Gastroesophageal sphincter (tissue), 4 donors: ENCODE measurements around the gene MAN2A2. TPM values are rescaled to one million over a fixed set of nuclear protein-coding genes. Genes with fewer than 3 reads are reported as not detected.

Experiments used
- ATAC-seq: fragments of 150-250 bp; one replicate; pipeline ENCODE4 v1.9.1; 2016; ENCODE audit warnings: mild to moderate bottlenecking, moderate library complexity
- H3K27ac ChIP-seq, 4 donors: fragments of 200-600 bp; sonication (generic) in 3 of 4; 1 replicate in 3 of 4; 2 replicates in 1 of 4; pipeline ENCODE4 v1.5.1; 2016 to 2019
- H3K27me3 ChIP-seq: fragments of 200-600 bp; sonication (generic); one replicate; pipeline ENCODE4 v1.5.1; 2019
- H3K36me3 ChIP-seq, 2 donors: fragments of 200-600 bp; sonication (generic); one replicate each; pipeline ENCODE4 v1.5.1; 2019; ENCODE audit warnings: control low read depth in 1 of 2
- H3K4me1 ChIP-seq, 3 donors: fragments of 200-600 bp; sonication (generic); 1 replicate in 2 of 3; 2 replicates in 1 of 3; pipeline ENCODE4 v1.5.1; 2016 to 2019; ENCODE audit warnings: control low read depth in 2 of 3
- H3K4me3 ChIP-seq, 2 donors: fragments of 200-600 bp; sonication (generic); one replicate each; pipeline ENCODE4 v1.5.1; 2019; ENCODE audit warnings: mild to moderate bottlenecking in 1 of 2, moderate library complexity in 1 of 2
- H3K9me3 ChIP-seq, 3 donors: fragments of 200-600 bp; sonication (generic); one replicate each; pipeline ENCODE4 v1.5.1; 2017 to 2019; ENCODE audit warnings: control low read depth in 2 of 3
- CTCF ChIP-seq, 4 experiments: fragments of 200-600 bp in 2 of 4; fragments of 450-650 bp in 2 of 4; sonication (generic) in 1 of 4; IDR thresholded peaks; one replicate each; pipeline ENCODE4 v1.5.1; 2017 to 2019; ENCODE audit warnings: antibody characterized with exemption in 4 of 4, mild to moderate bottlenecking in 2 of 4, moderate library complexity in 2 of 4
- EP300 ChIP-seq: sonication (generic); formaldehyde crosslinking; IDR thresholded peaks from one replicate; pipeline ENCODE4 v1.6.1; 2017; ENCODE audit warnings: antibody characterized with exemption, mild to moderate bottlenecking
- POLR2A ChIP-seq, 2 donors: fragments of 450-650 bp; IDR thresholded peaks; one replicate each; pipeline ENCODE4 v1.6.1; 2017; ENCODE audit warnings: antibody characterized with exemption in 2 of 2, mild to moderate bottlenecking in 2 of 2, moderate library complexity in 1 of 2
- POLR2AphosphoS5 ChIP-seq: sonication (generic); formaldehyde crosslinking; IDR thresholded peaks from one replicate; pipeline ENCODE4 v1.6.1; 2017; ENCODE audit warnings: antibody characterized with exemption
- WGBS, 2 donors: methylation state at CpG; one replicate each; pipeline ENCODE4 v1.1.5; 2018; ENCODE audit warnings: low coverage in 1 of 2; 5-methylcytosine and 5-hydroxymethylcytosine counted together
- total RNA-seq, 4 donors: library from RNA; depleted of rRNA; stranded (reverse); fragments of >200 nt; gene quantifications; one replicate each; pipeline ENCODE4 v1.1.0, GENCODE V29; 2016

MAN2A2 gene
- total RNA-seq, 4 donors from 2014 or later, result 19.4 to 58.2 (median 44.9) TPM

DNA sequence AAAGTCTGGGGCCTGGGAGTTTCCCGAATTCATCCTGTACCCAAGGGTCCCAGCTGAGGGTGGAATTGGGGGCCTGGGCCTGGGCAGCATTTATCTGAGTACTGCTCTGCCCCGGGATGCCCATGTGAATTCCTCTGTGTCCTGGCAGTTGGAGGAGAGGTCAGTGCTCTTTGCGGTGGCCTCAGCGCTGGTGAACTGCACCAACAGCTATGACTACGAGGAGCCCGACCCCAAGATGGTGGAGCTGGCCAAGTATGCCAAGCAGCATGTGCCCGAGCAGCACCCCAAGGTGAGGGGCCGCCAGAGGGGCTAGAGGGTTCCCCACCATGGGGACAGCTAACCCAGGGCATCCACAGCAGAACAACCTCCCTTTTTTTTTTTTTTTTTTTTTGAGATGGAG is 45.4 kb downstream of the MAN2A2 start:
- TF ChIP-seq CTCF (IDR thresholded peaks at IDR 0.05) (no peak), EP300 (no peak), POLR2A (IDR thresholded peaks at IDR 0.05) (no peak), POLR2AphosphoS5 (no peak)
- no peaks in the 10 kb centered on the region for H3K4me1 ChIP-seq
- WGBS, 2 donors, result 100% methylated on average over 2 of the region's 8 CpGs; no CpG with 5 or more reads in 1 of the 2 donors
- peaks cover 0 to 100% of the 10 kb centered on the region in 2 donors for H3K36me3 ChIP-seq
- no peak overlapping the region for H3K4me3 ChIP-seq
- H3K27me3 ChIP-seq, result no peaks in the 10 kb centered on the region
- ATAC-seq, result no peak
- H3K27ac ChIP-seq, result no peak overlapping the region
- H3K9me3 ChIP-seq, result no peaks in the 10 kb centered on the region

DNA sequence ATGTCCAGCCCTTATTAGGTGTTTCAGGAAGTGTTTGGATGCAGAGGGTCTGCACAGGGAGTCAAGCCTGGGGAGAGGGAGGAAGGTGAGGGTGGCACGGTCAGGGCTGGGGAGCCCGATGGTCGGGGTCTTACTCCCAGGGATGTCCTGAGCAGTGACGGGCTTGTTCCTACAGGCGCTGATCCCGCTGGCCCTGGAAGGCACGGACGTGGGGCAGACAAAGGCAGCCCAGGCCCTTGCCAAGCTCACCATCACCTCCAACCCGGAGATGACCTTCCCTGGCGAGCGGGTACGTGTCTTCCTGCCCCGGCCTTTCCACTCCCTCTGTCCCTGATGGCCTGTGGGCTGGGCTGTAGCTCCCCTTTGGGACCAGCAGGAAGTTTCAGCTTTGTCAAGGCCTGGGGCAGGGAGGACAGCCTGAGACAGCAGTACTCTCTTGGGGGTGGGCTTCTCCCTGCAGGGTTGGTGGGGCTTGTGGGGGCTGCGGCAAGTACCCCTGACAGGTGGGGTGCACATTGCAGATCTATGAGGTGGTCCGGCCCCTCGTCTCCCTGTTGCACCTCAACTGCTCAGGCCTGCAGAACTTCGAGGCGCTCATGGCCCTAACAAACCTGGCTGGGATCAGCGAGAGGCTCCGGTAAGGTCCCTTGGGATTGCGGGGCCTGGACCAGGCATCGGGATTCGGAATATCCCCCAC is 47.0 kb downstream of the MAN2A2 start:
- Histone ChIP-seq H3K36me3 (peaks cover 0 to 90% of the 10 kb centered on the region in 2 donors), H3K4me1 (peaks cover 0 to 5% (median 0%) of the 10 kb centered on the region in 3 donors), H3K9me3 (no peaks in the 10 kb centered on the region), H3K4me3 (no peak overlapping the region), H3K27ac (no peak overlapping the region), H3K27me3 (no peaks in the 10 kb centered on the region)
- TF ChIP-seq POLR2AphosphoS5, result no peak
- no peak for TF ChIP-seq EP300
- no peak for TF ChIP-seq CTCF (IDR thresholded peaks at IDR 0.05)
- TF ChIP-seq POLR2A (IDR thresholded peaks at IDR 0.05), result no peak
- ATAC-seq, result no peak
- WGBS, 2 donors, result 81% methylated on average over 3 of the region's 23 CpGs; no CpG with 5 or more reads in 1 of the 2 donors

DNA sequence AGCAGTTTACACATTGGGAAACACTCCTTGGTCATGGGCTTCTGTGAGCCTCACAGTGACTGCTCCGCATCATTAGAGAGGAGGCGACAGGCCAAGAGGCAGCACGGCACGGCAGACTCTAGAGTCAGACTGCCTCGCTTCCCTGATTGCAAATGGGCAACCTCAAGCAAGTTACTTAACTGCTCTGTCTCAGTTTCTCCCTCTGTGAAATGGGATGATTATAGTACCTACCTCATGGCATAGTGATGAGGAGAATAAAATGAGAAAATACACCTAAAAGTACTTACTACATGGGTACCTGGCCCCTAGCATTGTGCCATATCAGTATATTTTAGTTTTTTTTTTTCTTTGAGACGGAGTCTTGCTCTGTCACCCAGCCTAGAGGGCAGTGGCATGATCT is 47.6 kb downstream of the MAN2A2 start:
- Histone ChIP-seq H3K27ac (no peak overlapping the region), H3K27me3 (no peaks in the 10 kb centered on the region), H3K36me3 (peaks cover 0 to 84% of the 10 kb centered on the region in 2 donors), H3K9me3 (no peaks in the 10 kb centered on the region), H3K4me3 (no peak overlapping the region), H3K4me1 (peaks cover 2 to 10% (median 4%) of the 10 kb centered on the region in 3 donors)
- no peak for ATAC-seq
- TF ChIP-seq CTCF (IDR thresholded peaks at IDR 0.05) (no peak), EP300 (no peak), POLR2AphosphoS5 (no peak), POLR2A (IDR thresholded peaks at IDR 0.05) (no peak)
- 100% methylated on average over 5 of the region's 6 CpGs; no CpG with 5 or more reads in 1 of the 2 donors for WGBS, 2 donors

- Histone ChIP-seq H3K36me3 (peaks cover 0 to 60% of the 10 kb centered on the region in 2 donors), H3K27me3 (no peaks in the 10 kb centered on the region), H3K4me1 (peaks cover 2 to 33% (median 16%) of the 10 kb centered on the region in 3 donors), H3K4me3 (no peak overlapping the region), H3K27ac (no peak overlapping the region), H3K9me3 (no peaks in the 10 kb centered on the region)
- no peak for TF ChIP-seq CTCF (IDR thresholded peaks at IDR 0.05)
- no peak for TF ChIP-seq POLR2A (IDR thresholded peaks at IDR 0.05)
- TF ChIP-seq POLR2AphosphoS5, result no peak
- TF ChIP-seq EP300, result no peak
- 65% methylated on average over 4 of the region's 14 CpGs; no CpG with 5 or more reads in 1 of the 2 donors for WGBS, 2 donors
- ATAC-seq, result no peak
Measured at GRCh38 chr15:90952901-90953677, 50.0 kb downstream of the MAN2A2 start.
